T-helper 9 cell (primary cell): Measurements from ENCODE around the gene EFTUD2.
"Not testable (repeated sequence)": the region's sequence is repeated elsewhere in the genome, so short reads cannot be mapped to it uniquely, and the experiment has no call there.

Experiments
- DNase-seq: peaks from one replicate; pipeline ENCODE4 v3.0.0-alpha.2; 2020
- total RNA-seq, 2 donors: gene quantifications; one replicate each; lab custom pipeline; 2026; lab: John Stamatoyannopoulos, UW

Gene EFTUD2
- 70.2 to 148 reads per million in 2 donors for total RNA-seq

DNA sequence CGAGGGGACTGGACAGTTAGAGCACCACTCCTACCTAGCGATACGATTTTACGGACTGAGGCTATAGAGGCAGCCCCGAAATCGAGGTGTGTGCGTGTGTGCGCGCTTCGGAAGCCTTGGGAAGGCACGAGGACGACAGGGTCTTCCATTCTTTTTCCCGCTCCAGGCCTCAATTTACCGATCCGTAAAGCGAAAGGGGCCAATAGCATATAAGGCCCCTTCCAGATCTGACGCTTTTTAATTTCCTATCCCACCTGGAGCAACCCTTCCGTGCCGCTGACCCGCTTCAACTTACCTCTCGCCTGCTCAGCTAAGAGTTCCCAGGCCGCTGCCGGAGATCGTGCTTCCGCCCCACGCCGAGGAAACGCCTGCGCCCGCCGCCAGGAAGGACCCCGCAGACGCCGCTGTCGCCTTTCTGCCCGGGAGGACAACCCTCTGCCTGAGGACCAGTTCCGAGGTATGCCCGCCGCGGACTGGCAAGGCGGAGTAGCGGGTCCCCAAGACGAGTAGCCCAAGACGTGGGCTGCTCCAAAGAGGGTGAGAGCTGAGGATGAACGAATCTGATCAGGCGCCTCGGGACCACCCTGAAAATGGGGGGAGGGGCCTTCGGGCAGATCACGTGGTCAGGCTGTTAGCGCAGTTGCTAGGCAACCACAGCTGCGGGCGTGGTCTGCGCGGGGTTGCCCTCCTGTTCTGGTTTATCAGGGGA is at the start of gene EFTUD2:
TSS of gene EFTUD2 (minus strand) at position 372 of the 709 bp plus-strand sequence. CDS start 4,924 bp downstream, outside the sequence.
- peak; percentile 90 for DNase-seq

DNA sequence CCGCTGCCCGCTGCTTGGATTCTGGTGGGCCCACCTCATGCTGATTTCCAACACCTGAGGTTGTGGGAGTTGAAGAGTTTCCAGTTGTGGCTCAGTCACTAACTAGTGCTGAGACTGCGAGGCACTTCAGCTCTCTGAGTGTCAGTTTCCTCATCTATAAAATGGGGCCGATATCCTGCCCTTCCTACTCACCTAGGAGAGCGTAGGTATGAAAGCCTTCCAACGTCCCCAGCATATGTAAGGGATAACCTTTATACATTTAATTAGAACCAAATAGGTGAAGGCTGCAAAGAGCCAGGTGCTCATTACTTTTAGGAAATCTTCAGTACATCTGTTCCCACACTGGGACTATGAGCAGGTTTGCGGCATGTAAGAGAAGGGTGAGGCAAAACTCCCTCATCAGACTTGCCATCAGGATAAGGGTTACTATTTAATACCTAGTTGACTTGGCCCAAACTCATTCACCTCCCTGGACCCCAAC is 49.1 kb upstream of the EFTUD2 start:
- DNase-seq = no peak

GRCh38 chr17:44947461-44948314 is 48.4 kb upstream of the EFTUD2 start, which contains the start of gene KIF18B:
Gene KIF18B (minus strand): TSS chr17:44947773. CDS start chr17:44936344, 11,429 bp downstream.
- DNase-seq = peak; percentile 78

- not testable (repeated sequence) for DNase-seq
Measured at GRCh38 chr17:44945652-44946051, 46.4 kb upstream of the EFTUD2 start.

GRCh38 chr17:44942456-44942855 is 43.2 kb upstream of the EFTUD2 start:
- no peak for DNase-seq

DNA sequence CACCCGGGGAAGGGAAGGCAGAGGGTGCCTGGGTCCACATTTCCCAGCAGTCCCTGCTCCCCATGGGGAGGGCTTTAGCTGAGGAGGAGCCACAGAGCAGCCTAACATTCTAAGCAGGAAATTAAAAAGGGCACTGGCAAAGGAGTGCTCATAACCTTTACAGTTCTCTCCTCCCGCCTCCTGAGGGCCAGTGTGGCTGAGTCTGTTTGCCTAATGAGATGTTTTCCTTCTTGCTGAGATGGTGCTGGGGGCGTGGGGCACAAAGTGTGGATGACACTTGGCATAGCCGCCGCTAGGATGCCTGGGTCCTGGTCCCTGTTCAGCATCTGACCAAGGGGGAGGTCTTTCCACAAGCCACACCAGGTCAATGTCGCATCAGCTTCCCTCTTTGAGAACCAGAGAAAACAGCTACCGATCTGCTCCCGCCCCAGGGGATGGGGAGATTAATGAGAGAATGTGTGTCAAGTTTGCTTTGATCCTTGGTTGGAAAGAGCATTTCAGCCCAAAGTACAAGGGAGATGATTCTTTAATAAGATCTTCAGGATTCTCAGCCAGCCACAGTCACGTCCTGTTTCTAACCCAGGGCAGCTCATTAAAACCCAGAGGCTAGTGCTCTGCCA is 42.6 kb upstream of the EFTUD2 start:
- no peak for DNase-seq

DNA sequence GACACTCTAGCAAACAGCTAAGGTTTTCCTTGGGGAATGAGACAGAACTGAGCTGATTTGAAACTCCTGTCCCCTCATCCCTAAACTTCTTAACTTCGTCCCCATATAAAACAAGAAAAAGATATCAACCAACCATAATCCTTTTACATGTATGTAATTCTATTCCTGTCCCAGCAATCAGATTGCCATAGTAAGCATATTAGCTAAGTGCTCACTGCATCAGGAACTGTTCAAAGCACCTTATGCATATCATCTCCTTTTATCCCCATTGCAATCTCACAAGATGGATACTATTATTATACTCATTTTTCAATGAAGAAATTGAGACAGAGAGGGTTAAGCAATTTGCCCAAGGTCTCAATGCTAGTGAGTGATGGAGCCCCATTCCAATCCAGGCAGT is 41.5 kb upstream of the EFTUD2 start:
- DNase-seq = no peak

- DNase-seq = no peak
Measured at GRCh38 chr17:44940317-44940716, 41.1 kb upstream of the EFTUD2 start.

DNA sequence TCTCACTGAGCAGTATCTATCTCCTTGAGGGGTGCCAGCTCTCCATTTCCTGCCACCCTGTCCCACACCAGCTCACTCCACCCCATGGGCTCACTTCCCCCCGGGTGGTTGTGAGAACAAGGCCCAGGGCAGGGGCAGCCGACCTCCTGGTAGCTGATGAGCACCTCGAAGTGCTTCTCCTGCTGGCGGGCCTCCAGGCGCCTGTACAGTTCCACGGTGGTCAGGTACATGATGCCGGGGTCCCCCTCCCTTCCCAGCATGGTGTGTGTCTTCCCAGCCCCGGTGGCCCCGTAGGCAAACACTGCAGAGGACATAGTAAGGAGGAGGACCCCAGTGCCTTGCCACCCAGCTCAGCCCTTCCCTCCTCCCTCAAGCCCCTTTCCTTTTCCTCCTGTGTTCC is 35.9 kb upstream of the EFTUD2 start:
- DNase-seq = no peak

- DNase-seq = no peak
Measured at GRCh38 chr17:44934745-44935105, 35.5 kb upstream of the EFTUD2 start.

DNA sequence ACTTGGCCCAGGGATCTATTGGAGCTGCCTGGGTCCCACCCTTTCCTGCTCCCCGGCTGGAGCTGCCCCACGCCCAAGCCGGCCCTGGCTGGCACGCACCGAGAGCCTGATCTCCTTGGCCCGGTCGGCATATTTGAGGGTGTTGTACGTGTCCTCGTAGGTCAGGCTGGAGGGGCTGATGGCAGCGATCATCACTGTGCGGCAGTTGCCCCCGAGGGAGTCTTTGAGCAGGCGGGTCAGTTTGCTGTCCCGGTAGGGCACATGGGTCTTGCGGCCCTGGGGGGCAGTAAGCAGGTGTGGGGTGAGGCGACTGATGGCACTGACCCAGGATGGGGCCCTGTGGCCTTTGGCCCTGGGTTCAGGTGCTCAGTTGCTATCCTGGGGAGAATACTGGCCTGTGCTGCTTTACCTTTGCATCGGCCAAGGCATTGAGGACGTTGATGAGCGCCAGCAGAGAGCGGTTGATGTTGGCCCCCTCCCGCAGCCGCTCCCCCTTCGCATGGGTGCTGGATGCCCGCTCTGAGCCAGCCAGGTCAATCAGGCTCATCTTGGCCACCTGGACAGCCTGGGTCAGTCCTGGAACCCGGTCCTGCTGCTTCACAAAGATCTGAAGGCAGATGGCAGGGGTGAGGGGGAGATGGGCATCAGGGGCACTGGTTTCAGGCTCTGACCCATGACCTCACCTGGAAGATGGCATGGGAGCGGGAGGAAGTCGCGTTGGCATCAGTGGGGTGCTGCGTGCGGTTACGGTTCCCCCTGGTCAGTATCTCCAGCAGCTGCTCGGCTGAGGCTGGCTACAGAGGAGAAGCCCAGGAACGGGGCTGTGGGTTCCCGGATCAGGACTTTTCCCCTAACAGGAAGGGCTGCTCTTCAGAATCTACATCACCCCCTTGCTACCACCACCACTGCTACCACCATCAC is 34.8 kb upstream of the EFTUD2 start:
- DNase-seq = no peak

GRCh38 chr17:44932787-44933097 is 33.5 kb upstream of the EFTUD2 start:
- no peak for DNase-seq

- DNase-seq = no peak
Measured at GRCh38 chr17:44932096-44932786, 33.0 kb upstream of the EFTUD2 start.

- DNase-seq = no peak
Measured at GRCh38 chr17:44931376-44931775, 32.1 kb upstream of the EFTUD2 start.

DNA sequence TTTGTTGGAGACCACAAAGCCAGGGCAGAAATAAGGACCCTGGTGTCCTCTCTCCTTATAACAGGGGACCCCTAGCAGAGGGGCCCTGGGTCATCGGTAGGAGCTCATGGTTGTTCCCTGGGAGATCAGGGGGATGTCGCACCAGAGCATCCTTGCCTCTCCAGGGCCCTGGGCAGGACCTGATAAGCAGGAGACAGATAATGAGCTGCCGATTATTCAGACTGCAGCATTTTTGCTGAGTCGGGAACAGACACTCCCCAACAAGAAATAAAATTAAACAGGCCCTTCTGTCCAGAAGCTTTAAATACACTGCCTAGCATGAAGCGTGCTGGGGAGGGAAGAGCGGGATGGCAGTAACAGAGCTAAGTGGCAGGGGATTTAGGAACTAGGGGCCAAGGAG is 31.4 kb upstream of the EFTUD2 start:
- DNase-seq = no peak

DNA sequence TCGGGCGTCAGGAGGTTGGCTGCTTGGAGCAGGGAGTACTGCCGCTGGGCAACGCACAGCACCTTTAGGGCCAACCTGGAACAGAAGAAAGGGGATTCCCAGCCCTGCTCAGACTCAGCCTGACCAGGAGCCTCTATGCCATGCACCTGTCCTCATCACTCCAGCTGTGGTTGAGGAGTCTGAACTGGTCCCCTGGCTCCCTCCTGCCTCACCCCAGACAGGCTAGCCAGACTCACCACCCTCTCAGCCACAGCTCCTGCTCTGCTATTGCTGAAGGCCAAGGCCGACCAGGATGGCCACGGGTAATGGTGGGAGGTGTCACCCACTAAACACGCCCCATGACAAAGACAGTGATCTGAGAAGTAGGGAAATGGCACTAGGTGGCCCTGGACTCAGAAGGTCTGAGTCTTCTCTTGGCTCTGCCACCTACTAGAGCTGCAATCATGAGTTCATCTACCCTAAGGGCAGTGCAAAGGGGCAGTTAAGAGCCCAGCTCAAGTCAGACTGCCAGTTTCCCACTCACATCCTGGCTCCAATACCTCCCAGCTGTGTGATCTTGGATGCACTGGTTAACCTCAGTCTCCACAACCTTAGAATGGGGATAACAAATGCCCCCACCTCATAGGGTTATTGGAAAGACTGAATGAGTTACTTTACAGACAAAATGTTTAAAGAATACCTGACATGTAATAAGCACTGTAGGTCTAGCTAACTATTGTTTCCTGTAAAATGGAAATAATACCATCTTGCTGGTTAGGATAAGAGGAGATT is 29.9 kb upstream of the EFTUD2 start:
- DNase-seq = no peak

DNA sequence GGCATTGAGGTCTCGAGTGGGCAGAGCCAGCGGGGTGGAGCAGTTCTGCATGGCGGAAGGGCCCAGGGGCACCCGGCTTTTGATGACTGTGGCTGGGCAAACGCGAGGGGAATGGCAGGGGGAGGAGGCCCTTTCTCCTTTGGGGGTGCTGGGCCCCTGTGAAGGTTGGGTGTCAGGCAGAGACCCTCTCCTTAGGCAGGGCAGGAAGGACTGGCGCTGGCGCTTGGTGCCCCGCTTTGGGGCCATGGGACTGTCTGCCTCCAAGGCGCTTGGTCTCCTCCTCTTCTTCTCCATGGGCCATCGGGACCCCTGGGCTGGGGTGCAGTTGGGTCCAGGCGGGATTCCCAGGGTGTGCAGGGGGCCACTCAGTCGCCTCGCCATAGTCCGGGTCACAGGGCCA is 28.9 kb upstream of the EFTUD2 start:
- DNase-seq = no peak

- DNase-seq = no peak
Measured at GRCh38 chr17:44927696-44928095, 28.5 kb upstream of the EFTUD2 start.

- DNase-seq = no peak
Measured at GRCh38 chr17:44926821-44927525, 27.7 kb upstream of the EFTUD2 start.
